WTC11 (cell line): ENCODE measurements around the gene PKM.

ENCODE experiments used
- ATF2 ChIP-seq: sonication (generic); formaldehyde crosslinking; IDR thresholded peaks from 2 replicates; pipeline ENCODE4 v1.8.1; 2022; ENCODE audit warnings: low read depth, missing genetic modification reagents, borderline replicate concordance
- ATF3 ChIP-seq: sonication (generic); formaldehyde crosslinking; conservative IDR thresholded peaks from 2 replicates; pipeline ENCODE4 v1.8.1; 2022; ENCODE audit warnings: mild to moderate bottlenecking, missing genetic modification reagents
- CTCF ChIP-seq: fragments of 200-600 bp; IDR thresholded peaks from 2 replicates; pipeline ENCODE4 v1.8.0; 2022; ENCODE audit warnings: antibody characterized with exemption
- E2F5 ChIP-seq: sonication (generic); formaldehyde crosslinking; IDR thresholded peaks from 2 replicates; pipeline ENCODE4 v1.8.1; 2022; ENCODE audit warnings: mild to moderate bottlenecking, moderate library complexity, missing genetic modification reagents
- ELF4 ChIP-seq: sonication (generic); formaldehyde crosslinking; IDR thresholded peaks from 2 replicates; pipeline ENCODE4 v1.8.1; 2022; ENCODE audit warnings: low read depth, mild to moderate bottlenecking, moderate library complexity, missing genetic modification reagents
- FOXJ3 ChIP-seq: sonication (generic); formaldehyde crosslinking; IDR thresholded peaks from 2 replicates; pipeline ENCODE4 v1.9.0; 2021; ENCODE audit warnings: missing genetic modification reagents, mild to moderate bottlenecking, borderline replicate concordance
- GABPB1 ChIP-seq: sonication (generic); formaldehyde crosslinking; IDR thresholded peaks from 2 replicates; pipeline ENCODE4 v1.8.1; 2023; ENCODE audit warnings: mild to moderate bottlenecking, missing genetic modification reagents
- JUN ChIP-seq: sonication (generic); formaldehyde crosslinking; IDR thresholded peaks from 2 replicates; pipeline ENCODE4 v1.8.0; 2023; ENCODE audit warnings: mild to moderate bottlenecking, missing genetic modification reagents
- NR3C1 ChIP-seq: sonication (generic); formaldehyde crosslinking; conservative IDR thresholded peaks from 2 replicates; pipeline ENCODE4 v1.8.1; 2023; ENCODE audit warnings: low read depth, mild to moderate bottlenecking, missing genetic modification reagents
- RELA ChIP-seq: sonication (generic); formaldehyde crosslinking; IDR thresholded peaks from 2 replicates; pipeline ENCODE4 v1.8.1; 2022; ENCODE audit warnings: missing genetic modification reagents, mild to moderate bottlenecking, borderline replicate concordance
- USF1 ChIP-seq: sonication (generic); formaldehyde crosslinking; IDR thresholded peaks from 2 replicates; pipeline ENCODE4 v1.8.0; 2022; ENCODE audit warnings: mild to moderate bottlenecking, missing genetic modification reagents
- ZNF281 ChIP-seq: sonication (generic); formaldehyde crosslinking; IDR thresholded peaks from 2 replicates; pipeline ENCODE4 v1.8.0; 2023; ENCODE audit warnings: mild to moderate bottlenecking, missing genetic modification reagents

- TF ChIP-seq CTCF (no peak), RELA (CRISPR knock-in tag) (no peak), E2F5 (CRISPR knock-in tag) (no peak), USF1 (no peak), GABPB1 (CRISPR knock-in tag) (no peak), FOXJ3 (no peak), ATF3 (CRISPR knock-in tag) (no peak), ATF2 (CRISPR knock-in tag) (no peak), ZNF281 (CRISPR knock-in tag) (no peak), JUN (CRISPR knock-in tag) (no peak), NR3C1 (CRISPR knock-in tag) (no peak), ELF4 (CRISPR knock-in tag) (no peak)
Observed at GRCh38 chr15:72276326-72276700, 45.3 kb upstream of the PKM start.
